HG02623 (cell line): ENCODE results near the gene CA11.

Source experiments
- ATAC-seq: cut with Tn5 transposase; IDR thresholded peaks from one replicate; pipeline ENCODE4 v1.9.1; 2021; ENCODE audit warnings: moderate library complexity; ENCODE audit not compliant: unreplicated experiment

The CA11 gene

GRCh38 chr19:48629599-48630295 is 16.2 kb downstream of the CA11 start:
- no peak for ATAC-seq

DNA sequence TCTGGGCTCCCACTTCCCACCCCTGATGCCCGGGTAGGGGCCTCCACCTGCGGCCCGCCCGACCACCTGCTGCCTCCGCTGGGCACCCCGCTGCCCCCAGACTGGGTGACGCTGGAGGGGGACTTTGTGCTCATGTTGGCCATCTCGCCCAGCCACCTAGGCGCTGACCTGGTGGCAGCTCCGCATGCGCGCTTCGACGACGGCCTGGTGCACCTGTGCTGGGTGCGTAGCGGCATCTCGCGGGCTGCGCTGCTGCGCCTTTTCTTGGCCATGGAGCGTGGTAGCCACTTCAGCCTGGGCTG is 16.7 kb downstream of the CA11 start:
- ATAC-seq: no peak

DNA sequence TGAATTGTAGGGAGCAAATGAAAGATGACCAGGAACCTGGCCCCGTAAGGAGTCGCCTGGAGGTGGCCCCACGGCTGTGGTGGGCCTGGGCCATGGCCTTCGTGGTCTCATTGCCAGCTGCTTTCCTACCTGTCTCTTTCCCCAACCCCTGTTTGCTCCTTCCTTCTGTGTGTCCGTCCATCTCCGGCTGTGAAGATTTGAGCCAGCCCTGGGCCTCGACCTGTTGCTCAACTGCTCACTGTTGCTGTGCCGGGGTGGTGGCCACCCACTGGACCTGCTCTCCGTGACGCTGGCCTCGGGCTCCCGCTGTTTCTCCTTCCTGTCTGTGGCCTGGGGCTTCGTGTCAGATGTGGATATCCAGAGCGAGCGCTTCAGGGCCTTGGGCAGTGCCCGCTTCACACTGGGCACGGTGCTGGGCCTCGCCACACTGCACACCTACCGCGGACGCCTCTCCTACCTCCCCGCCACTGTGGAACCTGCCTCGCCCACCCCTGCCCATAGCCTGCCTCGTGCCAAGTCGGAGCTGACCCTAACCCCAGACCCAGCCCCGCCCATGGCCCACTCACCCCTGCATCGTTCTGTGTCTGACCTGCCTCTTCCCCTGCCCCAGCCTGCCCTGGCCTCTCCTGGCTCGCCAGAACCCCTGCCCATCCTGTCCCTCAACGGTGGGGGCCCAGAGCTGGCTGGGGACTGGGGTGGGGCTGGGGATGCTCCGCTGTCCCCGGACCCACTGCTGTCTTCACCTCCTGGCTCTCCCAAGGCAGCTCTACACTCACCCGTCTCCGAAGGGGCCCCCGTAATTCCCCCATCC is 17.3 kb downstream of the CA11 start:
- ATAC-seq: no peak

DNA sequence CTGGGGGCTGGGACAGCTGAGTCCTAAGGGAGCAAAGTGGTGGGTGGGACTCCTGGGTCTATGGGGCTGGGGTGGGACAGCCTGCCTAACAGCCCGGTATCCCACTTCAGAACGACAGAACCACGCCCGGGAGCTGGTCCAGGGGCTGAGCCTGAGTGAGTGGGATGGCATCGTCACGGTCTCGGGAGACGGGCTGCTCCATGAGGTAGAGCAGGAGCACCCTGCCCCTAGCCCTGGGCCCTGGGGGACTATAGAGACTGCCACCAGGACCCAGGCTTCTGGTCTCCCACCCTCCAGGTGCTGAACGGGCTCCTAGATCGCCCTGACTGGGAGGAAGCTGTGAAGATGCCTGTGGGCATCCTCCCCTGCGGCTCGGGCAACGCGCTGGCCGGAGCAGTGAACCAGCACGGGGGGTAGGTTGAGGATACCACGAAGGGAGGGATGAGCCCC is 18.1 kb downstream of the CA11 start:
- ATAC-seq: no peak

GRCh38 chr19:48627201-48627864 is 18.7 kb downstream of the CA11 start:
- no peak for ATAC-seq

DNA sequence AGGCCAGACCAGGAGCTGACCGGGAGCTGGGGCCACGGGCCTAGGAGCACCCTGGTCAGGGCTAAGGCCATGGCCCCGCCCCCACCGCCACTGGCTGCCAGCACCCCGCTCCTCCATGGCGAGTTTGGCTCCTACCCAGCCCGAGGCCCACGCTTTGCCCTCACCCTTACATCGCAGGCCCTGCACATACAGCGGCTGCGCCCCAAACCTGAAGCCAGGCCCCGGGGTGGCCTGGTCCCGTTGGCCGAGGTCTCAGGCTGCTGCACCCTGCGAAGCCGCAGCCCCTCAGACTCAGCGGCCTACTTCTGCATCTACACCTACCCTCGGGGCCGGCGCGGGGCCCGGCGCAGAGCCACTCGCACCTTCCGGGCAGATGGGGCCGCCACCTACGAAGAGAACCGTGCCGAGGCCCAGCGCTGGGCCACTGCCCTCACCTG is 20.1 kb downstream of the CA11 start:
- no peak for ATAC-seq

DNA sequence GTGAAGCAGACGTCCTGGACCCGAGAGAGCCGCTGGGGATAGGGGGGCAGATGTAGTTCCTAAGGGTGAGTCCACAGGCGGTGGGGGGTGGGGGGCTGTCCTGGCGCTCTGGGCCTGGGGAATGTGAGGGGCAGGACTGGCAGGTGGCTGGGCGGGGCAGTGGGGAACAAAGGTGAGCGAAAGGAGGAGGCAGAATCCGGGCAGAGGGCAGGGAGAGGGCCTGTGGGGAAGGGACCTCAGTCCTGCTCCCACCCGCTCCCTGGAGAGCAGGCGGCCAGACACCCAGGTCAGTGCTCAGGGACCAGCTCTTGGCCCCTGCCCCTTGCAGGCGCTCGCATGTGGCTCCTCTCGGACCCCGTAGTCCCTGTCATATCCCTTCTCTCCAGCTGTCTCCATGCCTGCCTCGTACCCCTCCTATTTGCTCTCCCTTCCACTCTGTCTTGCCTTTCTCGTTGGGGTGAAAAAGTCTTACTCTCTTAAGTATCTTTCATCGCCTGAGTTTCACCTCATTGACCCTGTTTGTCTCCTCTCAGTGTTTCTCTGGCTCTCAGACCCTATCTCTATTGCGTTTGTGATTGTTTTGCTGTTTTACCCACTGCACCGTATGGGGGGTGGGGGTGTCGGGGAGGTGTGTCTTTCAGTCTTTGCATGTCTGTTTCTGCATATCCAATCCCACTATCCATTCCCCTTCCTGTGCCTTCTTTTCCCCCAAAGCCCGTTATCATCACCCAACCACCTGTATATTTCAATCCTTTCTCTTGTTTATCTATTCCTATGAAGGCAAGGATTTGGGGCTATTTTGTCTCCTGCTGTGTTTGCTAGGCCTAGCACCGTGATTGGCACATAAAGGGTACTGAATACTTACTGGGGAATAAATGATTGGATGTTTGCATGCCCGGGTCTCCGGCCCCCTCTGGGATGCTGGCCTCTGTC is 20.9 kb downstream of the CA11 start:
- no peak for ATAC-seq

GRCh38 chr19:48624067-48624594 is 21.9 kb downstream of the CA11 start:
- ATAC-seq: peak; percentile 61

GRCh38 chr19:48623556-48624066 is 22.4 kb downstream of the CA11 start:
- ATAC-seq: no peak

- ATAC-seq: no peak
Observed at GRCh38 chr19:48619692-48620585, 26.0 kb downstream of the CA11 start.

GRCh38 chr19:48618916-48619691 is 26.9 kb downstream of the CA11 start, which contains the start of the genes RPL18 and SPHK2:
Gene RPL18 (minus strand): TSS chr19:48619178. CDS start chr19:48619143, 35 bp downstream.
Gene SPHK2 (plus strand): TSS chr19:48619506. CDS start chr19:48620515, 1,009 bp downstream.
- peak; percentile 83 for ATAC-seq

DNA sequence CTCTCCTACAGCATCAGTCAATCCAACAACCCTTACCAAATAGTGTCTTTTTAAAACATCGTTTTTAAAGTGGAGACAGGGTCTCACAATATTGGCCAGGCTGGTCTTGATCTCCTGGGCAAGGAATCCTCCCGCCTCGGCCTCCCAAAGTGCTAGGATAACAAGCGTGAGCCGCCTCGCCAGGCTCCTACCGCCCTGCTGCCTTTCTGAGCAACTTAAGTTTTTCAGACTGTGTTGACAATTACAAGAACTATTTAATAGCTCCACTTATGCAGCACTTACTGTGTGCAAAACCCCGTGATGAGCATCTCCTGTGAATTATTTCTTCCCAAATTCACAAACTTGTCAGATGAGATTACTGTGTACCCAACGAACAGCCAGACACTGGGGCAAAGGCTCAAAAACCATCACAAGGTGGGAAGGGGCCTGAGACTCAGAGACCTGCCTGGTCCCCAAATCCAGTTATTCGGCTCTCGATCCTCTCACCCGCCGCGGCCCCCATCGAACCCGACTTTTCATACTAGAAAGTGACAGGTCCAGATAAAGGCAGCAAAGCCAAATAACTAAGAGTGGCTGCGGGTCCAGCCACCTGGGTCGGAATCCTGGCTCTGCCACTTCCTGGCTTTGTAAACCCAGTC is 27.6 kb downstream of the CA11 start:
- ATAC-seq: no peak

DNA sequence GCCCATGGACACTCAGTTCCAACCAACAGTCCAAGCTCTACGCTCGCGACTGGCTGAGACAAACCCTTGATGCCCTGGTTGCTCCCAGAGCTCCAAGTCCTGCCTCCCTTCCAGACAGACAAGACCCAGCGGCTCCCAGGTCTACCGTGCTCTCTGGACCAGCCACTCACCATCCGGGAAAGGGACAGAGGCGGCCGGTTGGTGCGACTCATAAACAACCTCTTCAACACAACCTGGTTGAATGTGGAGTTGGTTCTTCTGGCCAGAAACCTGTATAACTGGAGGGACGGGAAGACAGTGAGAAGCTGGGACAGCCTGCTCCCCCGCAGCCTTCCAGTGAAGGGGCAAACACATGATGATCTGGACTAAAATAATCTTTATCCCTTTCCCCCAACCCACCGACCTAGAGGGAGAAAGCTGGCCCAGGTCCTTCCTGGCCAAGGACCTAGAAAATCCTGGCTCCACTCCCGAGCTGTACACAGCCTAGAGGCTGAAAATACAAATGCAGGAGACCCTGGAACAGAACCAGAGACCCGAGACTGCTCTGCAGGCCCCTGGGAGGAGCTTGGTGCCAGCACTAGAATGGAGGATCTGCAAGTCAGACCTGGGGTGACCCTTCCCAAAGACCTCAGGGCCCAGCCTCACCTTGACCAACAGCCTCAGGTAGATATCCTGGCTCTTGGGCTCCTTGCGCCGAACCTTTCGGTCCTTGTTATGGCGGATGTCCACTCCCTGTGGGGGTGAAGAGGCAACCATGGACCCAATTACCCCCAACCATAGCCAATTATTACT is 28.6 kb downstream of the CA11 start:
- ATAC-seq: no peak

DNA sequence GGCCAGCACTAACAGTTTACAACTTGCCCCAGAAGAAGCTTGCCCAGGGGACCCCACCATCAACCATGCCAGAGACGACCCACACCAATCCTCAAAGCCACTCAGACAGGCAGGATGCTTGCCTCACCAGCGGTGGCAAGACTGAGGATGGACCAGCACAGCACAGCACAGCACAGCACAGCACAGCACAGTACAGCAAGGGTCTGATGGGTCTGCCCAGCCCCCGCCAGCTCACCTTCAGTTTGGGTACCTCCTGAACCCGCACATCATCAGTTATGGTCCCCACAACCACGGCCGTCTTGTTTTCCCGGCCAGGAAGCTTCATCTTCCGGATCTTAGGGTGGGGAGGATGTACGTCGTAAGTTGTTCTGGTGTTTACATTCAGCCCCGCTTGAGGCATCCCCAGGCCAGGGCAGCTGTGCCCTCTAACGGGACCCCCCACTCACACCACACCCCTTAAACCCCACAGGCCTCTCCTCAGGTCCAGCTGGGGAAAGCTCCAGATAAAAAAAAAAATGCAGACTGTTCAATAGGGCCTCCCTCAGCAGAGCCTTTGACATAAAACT is 29.4 kb downstream of the CA11 start:
- ATAC-seq: no peak

GRCh38 chr19:48616041-48616436 is 29.9 kb downstream of the CA11 start:
- no peak for ATAC-seq

DNA sequence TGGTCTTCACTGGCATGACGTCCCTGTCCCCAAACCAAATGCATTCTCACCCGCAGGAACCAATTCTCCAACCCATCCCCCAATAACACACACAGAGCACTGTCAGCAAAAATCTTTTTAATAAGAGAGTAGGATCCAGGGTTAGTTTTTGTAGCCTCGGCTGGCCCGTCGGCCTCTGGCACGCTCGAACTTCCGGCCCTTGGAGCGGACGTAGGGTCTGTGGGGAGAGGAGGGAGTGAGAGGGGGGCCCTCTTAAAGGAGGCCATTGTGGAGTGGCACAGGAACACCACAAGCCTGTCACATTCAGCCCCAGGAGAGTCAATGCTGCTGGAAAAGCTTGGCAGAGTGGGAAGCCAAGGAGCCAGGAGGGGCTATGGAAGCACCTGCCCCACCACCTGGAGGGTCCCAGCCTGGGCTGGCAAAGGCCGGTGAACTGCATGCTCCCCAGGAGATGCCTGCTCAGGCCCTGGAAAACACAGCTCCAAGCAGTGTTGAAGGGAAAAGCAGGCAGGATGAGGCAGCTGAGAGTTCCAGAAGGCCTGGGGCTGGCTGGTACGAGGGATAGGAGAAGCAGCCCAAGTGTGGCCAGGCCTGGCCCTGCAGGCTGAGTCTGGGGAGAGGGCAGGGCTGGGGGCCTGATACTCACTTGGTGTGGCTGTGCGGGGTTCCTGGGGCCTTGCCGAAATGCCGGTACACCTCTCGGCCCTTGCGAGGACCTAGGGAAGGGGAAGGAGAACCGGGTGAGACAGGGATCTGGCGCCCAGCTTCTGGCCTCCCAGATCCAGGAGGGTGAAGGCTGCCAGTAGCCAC is 30.6 kb downstream of the CA11 start:
- no peak for ATAC-seq
